GM21737 (cell line): ENCODE results near the gene ARHGEF12.

Source experiments
- ATAC-seq: cut with Tn5 transposase; IDR thresholded peaks from one replicate; pipeline ENCODE4 v1.9.1; 2021; ENCODE audit warnings: mild to moderate bottlenecking, moderate library complexity; ENCODE audit not compliant: unreplicated experiment

ARHGEF12 gene

GRCh38 chr11:120420572-120420971 lies 84.4 kb downstream of the ARHGEF12 start:
- no peak for ATAC-seq

- no peak for ATAC-seq
Measured at GRCh38 chr11:120424185-120424969, 88.2 kb downstream of the ARHGEF12 start.

- ATAC-seq, result no peak
Measured at GRCh38 chr11:120424970-120425332, 88.7 kb downstream of the ARHGEF12 start.

GRCh38 chr11:120425527-120425926 lies 89.3 kb downstream of the ARHGEF12 start:
- no peak for ATAC-seq

- no peak for ATAC-seq
Measured at GRCh38 chr11:120430146-120430545, 93.9 kb downstream of the ARHGEF12 start.

GRCh38 chr11:120431633-120432032 lies 95.4 kb downstream of the ARHGEF12 start:
- peak; percentile 19 for ATAC-seq

GRCh38 chr11:120432056-120433018 lies 96.1 kb downstream of the ARHGEF12 start:
- ATAC-seq, result peak; percentile 74

GRCh38 chr11:120441592-120441991 lies 105.4 kb downstream of the ARHGEF12 start:
- no peak for ATAC-seq

- no peak for ATAC-seq
Measured at GRCh38 chr11:120442031-120442430, 105.8 kb downstream of the ARHGEF12 start.

- ATAC-seq, result no peak
Measured at GRCh38 chr11:120446802-120447201, 110.6 kb downstream of the ARHGEF12 start.

GRCh38 chr11:120448240-120448639 lies 112.0 kb downstream of the ARHGEF12 start:
- ATAC-seq, result no peak

GRCh38 chr11:120455487-120455886 lies 119.3 kb downstream of the ARHGEF12 start:
- no peak for ATAC-seq

GRCh38 chr11:120457996-120458395 lies 121.8 kb downstream of the ARHGEF12 start:
- no peak for ATAC-seq

- ATAC-seq, result no peak
Measured at GRCh38 chr11:120462825-120463224, 126.6 kb downstream of the ARHGEF12 start.

- ATAC-seq, result no peak
Measured at GRCh38 chr11:120465921-120466534, 129.8 kb downstream of the ARHGEF12 start.

GRCh38 chr11:120467627-120468026 lies 131.4 kb downstream of the ARHGEF12 start:
- no peak for ATAC-seq

GRCh38 chr11:120471131-120471530 lies 134.9 kb downstream of the ARHGEF12 start:
- ATAC-seq, result no peak

- no peak for ATAC-seq
Measured at GRCh38 chr11:120471994-120472393, 135.8 kb downstream of the ARHGEF12 start.

- no peak for ATAC-seq
Measured at GRCh38 chr11:120473503-120473902, 137.3 kb downstream of the ARHGEF12 start.

GRCh38 chr11:120482149-120482548 lies 145.9 kb downstream of the ARHGEF12 start:
- no peak for ATAC-seq

GRCh38 chr11:120484722-120485121 lies 148.5 kb downstream of the ARHGEF12 start:
- ATAC-seq, result no peak
